GM18861 (cell line): ENCODE data around the gene PPP2R2D.
"Not testable (repeated sequence)": the region's sequence is repeated elsewhere in the genome, so short reads cannot be mapped to it uniquely, and the experiment has no call there.

Experiments
- ATAC-seq: cut with Tn5 transposase; IDR thresholded peaks from one replicate; pipeline ENCODE4 v1.9.1; 2021; ENCODE audit not compliant: unreplicated experiment

Gene PPP2R2D

DNA sequence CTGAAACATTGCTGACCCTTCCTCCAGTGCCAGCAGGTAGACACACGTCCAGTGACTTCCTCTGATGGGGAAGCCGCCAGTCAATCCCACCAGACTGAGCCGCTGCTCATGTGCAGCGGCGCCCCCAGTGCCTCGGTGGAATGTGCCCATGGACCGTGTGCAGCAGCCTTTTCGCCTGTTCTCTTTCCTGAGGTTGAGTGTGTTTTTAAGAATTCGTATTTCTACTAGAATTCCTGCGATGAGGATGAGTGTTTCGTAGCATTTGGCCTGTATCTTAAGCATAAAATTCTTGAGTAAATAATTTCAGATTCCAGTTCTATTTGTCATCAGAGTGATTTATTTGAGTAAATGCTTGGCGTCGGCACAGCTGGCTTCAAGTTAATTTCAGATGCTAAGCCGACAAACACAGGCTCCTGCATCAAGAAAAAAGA is 45.5 kb downstream of the PPP2R2D start:
- no peak for ATAC-seq

DNA sequence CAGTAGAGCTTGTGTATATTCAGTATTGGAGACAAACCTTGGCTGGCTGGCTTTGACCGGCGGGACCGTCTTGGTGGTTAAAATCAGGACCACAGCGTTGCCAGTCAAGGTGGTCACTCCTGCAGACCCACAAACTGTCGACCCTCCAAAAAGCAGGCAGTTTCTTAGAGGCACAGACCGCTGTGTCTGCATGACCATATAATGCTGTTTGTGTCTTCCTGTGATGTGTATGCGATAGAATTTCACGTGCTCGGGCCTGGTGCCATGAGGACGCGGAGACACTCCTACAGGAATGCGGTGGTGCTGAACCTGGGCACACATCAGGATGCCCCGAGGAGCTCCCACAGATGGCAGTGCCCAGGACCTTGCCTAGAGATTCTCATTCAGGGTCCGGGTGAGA is 46.1 kb downstream of the PPP2R2D start:
- ATAC-seq, result no peak

DNA sequence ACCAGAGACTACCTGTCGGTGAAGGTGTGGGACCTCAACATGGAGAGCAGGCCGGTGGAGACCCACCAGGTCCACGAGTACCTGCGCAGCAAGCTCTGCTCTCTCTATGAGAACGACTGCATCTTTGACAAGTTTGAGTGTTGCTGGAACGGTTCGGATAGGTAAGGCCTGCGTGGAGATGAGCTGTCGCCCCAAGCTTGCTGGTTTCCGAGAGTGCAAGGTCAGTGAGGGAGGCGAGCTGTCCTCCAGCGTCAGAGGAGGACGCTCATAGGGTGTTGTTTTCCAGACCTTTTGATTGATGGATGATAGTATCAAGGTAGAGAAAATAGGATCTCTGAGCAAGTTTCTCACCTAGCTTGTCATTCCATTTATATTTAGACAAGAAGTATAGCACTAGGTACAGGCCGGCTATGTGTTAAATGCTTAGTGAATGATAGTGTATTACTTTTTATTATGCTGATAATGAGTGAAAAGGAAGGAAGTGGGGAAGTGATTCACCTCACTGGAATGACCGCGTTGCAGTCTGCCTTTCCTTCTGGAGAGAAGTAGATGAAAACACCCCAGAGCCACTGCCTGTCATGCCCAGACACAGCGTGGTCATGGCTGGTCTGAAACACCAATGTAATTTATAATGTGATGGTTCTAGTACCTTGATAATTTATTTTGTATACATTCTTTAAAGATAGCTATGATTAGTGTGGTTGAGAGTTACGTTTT is 47.0 kb downstream of the PPP2R2D start:
- no peak for ATAC-seq

DNA sequence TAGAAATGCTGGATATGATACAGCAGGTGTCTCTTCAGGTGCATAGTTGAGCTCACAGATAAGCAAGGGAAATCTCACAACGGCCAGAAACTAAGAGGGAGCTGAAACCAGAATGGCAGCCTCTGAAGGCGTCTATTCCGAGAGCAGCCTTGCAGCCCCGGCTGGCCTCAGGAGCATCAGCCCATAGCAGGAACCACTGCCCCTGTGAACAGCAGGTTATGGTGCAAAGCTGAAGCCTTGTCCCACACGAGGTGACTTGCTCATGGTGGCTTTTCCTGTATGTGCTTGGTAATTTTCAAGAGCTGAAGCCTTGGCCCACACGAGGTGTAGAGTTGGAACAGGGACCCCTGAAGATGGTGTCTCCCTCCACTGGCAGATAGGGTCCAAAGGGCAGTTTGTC is 47.7 kb downstream of the PPP2R2D start:
- no peak for ATAC-seq

DNA sequence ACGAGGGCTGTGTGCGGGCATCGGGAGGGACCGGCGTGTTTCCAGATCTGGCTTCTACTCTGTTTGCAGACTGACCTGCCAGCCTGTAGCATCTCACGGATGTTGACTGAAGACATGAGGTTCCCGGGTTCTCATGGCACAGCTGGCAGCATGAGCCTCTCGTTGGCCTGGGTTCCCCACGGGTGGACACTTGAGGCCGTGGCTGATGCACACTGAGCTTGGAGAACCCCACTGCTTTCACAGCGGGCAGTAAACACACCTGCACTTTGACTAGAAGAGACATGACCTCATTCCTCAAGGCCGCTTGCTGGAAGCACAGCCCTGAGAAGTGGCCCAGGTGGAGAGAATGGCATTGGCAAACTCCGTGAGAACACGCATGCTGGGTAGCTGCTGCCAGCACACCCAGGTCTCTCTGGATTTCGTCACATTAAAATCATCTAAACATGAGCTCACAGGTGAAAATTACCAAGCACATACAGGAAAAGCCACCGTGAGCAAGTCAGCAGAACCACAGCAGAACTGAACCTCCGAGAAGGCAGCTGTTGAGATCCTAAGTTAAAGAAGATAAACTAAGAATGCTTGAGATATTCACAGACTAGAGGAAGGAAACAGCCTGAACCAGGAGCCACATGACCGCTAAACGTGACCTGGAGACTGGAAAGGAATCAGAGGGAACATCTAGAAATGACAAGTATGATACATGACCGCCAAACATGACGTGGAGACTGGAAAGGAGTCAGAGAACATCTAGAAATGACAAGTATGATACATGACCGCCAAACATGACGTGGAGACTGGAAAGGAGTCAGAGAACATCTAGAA is 48.4 kb downstream of the PPP2R2D start:
- no peak for ATAC-seq

DNA sequence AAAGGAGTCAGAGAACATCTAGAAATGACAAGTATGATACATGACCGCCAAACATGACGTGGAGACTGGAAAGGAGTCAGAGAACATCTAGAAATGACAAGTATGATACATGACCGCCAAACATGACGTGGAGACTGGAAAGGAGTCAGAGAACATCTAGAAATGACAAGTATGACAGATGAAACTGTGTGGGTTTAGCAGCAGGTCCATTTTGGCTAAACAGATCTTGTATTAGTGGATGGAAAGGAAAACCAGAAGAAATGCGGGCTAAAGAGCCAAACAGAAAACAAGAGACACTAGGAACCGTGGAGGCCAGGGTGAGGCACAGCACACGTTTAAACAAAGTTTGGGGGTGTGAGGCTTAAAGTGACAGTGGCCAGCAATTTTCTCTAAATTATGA is 49.1 kb downstream of the PPP2R2D start:
- ATAC-seq, result not testable (repeated sequence)

DNA sequence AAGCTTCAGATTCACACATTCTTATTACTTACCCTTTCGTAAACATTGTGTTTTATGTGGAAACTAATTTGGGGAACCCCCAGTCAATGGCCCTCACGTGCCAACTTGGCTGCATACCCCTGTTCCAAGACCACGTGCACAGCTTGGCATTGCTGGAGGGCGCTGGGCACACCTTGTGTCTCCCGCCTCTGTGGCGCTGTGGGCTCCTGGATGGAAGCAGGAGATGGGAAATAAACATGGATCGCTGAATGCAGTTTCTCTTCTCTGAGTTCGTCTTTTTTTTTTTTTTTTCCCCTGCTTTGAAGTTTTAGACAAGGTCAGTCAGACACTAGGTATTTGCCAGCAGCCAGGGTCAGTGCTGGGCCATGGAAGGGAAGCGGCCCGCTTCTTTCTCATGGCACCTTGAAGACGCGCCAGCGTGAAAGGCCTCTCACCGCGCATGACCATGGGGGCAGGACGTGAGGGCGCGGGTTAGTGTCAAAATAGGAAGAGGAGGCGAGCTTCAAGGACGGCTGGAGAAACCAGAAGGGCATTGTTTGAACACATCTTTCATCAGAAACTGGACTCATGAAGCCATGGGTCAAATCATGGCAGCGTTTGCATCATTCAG is 53.7 kb downstream of the PPP2R2D start:
- ATAC-seq, result no peak

DNA sequence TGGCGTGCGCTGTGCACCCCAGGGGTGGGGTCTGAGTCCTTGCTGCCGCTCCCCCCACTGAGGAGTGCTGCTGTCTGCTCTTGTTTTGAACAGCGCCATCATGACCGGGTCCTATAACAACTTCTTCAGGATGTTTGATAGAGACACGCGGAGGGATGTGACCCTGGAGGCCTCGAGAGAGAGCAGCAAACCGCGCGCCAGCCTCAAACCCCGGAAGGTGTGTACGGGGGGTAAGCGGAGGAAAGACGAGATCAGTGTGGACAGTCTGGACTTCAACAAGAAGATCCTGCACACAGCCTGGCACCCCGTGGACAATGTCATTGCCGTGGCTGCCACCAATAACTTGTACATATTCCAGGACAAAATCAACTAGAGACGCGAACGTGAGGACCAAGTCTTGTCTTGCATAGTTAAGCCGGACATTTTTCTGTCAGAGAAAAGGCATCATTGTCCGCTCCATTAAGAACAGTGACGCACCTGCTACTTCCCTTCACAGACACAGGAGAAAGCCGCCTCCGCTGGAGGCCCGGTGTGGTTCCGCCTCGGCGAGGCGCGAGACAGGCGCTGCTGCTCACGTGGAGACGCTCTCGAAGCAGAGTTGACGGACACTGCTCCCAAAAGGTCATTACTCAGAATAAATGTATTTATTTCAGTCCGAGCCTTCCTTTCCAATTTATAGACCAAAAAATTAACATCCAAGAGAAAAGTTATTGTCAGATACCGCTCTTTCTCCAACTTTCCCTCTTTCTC is 55.0 kb downstream of the PPP2R2D start:
- ATAC-seq, result no peak

DNA sequence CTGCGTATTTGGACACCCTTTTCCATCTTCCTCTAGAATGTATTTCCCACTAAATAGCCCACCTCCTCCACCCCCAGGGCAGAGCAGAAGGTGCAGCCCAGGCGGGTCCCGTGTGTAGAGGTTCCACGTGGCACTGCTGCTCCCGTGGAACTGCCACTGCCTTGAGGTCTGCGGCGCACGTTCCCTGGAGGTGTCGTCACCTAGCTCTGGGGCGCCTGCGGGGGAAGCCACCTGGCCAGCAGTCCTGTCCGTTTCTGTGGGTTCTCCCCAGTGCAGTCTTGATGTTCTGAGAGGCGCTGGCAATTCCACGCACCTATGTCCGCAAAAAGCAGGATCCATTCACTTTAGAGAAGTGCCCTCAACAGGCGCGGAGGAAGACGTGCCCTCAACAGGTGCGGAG is 59.0 kb downstream of the PPP2R2D start:
- ATAC-seq, result no peak

DNA sequence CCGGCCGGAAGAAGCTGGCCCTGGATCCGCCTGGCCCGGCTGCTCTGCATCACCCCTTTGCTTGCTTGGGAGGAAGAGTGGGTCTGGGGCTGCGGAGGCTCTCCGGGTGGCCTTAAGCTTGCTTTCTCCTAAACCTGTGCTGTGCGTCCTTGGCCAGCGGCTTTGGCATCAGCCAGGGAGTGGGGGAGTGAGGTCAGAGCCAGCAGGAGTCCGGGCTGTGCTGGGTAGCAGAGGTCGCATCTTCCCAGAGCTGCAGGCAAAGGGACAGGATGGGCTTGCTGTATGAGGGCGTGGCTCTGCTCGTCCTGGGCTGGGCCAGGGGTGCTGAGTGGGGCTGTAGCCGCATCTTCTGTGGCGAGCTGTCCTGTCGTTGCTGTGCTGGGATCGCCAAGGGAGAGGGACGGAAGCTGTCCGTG is 59.8 kb downstream of the PPP2R2D start:
- no peak for ATAC-seq

DNA sequence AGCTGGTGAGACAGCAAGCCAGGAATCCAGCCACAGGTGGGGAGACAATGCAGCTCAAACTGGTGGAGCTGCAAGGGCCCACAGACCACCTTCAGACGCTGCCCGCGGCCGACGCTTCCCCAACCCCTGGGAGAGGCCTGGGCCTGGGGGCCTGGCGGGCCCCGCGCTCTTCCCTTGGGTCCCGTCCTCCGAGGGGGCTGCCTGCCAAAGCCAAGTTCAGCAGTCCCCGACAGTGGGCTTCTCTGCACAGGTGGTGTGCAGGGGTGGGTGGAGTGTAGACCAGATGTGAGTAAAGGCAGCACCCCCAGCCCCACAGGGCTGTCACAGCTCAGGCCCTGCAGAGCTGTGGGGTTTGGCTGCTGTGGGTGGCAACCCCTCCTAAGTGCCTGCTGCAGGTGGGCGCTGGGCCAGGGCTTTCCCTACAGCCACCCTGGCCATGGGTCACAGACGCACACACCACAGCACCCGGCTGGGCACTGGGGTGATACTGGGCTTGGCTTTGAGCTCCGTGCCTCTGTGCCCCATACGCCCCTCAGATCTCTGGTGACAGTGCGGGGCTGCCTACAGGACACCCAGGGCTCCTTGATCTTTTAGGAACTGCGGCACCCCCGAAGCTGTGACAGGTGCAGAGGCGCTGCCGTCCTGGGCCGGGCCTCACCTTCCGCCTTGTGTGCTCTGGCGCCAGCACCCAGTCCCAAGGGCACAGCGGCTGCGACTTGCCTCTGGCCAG is 60.4 kb downstream of the PPP2R2D start:
- no peak for ATAC-seq

DNA sequence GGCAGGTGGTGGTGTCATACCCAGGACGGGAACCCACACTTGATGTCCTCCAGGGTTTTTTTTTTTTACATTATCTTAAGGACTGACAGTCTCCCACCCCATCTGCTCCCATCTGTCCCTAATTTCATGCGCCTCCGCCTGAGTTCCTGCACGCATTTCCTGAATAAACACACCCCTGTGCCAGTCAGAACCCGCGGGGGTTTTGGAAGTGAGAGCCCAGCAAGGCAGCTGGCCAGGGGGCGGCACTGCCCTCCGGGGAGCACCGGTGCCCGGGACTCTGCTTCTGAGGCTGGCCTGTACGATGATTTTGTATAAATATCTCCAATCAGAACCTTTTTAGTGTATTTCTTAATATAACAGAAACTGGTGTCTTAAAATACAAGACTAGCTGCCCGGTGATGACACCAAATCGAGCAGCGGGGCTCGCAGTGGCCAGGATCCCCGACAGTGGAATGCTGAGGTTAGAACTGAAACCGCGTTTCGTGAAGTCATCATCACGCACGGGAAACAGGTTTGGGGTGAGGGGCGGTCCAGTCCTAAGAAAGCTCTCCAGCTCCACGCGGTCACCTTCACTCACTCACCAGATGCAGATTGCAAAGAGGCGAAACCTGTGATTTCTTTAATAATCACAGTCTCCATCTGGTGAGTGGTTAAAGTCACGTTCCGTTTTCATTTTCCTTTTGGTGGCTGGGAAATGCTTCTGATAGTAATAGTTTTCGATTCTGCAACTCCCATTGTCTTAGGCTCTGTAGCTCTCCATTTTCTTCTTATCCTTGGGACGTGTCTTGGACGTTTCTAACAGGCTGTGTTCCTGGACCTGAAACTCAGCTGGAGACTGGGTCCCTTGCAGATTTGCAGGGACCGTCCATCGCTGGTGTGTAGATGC is 61.2 kb downstream of the PPP2R2D start:
- ATAC-seq, result no peak

DNA sequence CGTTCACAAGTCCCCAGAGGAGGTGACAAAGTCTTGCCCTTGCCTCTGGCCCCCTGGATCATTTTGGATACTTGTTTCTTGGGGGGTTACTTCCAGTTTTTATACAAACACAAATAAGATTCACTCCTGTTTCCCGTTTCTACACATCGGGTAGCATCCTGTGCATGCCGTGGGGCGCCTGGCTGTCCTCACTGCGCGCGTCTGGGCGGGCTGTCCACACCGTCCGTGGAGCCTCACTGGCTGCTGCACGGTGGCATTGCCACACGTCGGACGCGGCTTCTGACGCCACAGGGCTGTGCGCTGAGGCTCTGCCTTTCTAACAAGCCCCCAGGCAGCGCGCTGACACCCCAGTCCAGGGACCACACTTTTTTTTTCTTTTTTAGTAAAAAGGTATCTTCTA is 62.5 kb downstream of the PPP2R2D start:
- no peak for ATAC-seq

DNA sequence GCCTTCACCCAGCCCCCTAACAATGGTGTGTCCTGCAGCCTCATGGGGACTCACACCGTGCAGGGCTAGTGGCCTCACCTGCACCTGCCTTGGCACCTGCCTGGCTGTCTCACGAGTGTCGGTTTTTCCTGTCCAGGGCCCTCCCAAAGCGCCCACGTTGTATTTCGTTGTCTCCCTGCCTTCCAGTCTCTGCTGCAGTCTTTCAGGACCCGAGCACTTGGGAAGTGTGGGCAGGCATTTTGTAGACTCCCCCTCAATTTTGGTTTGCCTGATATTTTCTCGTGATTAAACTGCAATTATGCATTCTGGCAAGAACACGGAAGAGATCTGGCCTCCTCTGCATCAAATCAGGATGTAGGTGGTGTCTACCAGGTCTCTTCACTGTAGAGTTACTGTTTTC is 63.0 kb downstream of the PPP2R2D start:
- no peak for ATAC-seq

DNA sequence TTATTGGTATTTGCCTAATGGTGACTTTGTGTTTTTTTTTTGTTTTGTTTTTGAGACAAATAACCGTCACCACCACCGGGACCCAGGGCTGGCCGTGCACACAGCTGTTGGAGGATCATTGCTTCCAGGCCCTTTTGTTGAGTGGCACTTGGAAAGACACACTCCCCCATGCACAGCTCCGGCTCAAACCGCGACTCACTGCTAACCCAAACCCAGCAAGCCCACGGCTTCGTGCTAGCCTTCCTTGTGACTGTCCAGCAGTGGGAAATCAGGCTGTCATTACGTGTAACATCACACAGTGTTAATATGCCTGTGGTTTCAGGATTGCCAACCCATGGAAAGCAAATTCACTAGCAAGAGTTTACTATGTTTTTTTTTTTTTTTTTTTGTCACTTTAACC is 63.5 kb downstream of the PPP2R2D start:
- ATAC-seq, result no peak

DNA sequence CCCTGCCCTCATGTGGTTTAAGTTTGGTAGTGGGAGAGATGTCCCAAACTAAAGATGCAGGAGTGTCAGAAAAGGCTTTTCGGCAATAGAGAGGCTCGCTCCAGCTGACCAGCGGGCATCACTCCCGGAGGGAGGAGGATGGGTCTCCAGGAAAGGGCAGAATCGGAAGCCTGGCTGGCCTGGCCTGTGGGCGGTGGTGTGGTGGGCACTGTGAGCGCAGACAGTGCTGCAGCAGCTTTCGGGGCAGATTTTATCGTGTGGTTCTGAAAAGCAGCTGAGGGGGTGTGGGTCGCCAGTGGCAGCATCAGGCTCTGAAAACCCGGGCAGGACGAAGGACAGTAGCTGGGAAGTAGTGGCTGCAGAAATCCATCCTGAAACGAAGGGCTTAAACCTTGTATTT is 68.1 kb downstream of the PPP2R2D start:
- ATAC-seq, result no peak

DNA sequence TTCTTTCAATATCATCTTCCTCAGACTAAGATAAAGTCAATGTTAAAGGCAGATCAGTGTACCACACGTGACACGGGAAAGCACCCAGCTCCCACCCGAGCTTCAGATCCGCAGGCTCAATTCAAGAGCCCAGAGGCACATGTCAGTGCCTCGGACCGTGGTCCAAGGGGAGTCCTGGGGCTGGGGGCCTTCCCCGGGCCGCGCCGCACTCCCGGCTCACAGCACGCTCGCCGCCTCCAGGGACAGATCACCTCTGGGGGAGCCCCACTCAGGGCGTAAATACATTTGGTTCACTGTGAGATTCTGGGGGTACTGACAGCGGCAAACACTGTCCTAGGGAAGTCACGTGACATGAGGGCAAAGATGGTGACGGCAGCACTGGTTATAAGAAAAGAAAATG is 70.1 kb downstream of the PPP2R2D start:
- ATAC-seq, result no peak

DNA sequence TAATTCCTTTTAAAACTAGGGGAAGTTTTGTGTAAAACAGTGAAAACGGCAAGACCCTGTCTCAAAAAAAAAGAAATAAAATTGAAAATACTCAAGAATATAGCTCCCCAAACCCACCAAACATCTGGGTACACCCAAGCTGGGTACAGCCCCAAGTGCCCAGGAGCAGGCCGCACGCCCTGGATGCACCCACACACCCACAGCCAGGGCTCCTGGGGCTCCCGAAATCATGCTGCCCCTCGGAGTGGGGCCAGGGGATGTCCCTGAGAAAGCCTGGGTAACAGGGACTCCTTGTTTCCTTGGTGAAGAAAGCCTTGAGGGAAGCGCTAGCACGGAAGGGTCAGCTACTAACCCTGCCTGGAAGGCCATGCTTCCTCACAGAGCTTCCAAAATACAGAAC is 70.8 kb downstream of the PPP2R2D start:
- no peak for ATAC-seq

DNA sequence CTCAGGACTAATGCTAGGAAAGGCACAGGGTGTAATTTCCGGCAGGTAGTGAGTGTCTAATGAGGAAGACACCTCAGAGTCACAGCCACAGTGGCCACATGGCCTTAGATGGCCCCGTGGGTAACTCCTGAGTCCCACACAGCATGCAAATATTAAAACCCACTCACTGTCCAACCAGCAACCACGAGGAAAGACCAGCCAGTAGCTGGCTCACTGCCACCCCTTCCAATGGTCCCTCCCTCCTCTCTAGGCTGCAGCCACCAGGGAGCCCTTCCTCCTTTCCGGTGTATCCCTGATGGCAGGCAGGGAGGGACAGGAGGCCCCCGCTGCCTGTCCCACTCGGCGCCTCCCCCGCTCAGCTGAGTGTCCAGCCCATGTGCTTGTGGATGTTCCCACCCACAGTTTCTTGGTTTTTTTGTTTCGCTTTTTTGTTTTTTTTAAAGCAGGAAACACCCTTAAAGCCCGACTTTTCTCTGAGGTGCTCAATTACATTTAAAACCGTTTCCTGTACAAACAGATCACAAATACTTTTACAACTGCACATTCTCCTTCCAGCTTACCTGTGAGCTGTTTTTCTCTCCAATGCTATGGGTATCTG is 71.8 kb downstream of the PPP2R2D start:
- no peak for ATAC-seq
